KMS-11 (cell line): ENCODE measurements around the gene SPRR1B.

ENCODE experiments used
- H2AFZ ChIP-seq: fragments of 200-600 bp; sonication (generic); 2 replicates; pipeline ENCODE4 v1.6.1; 2016; ENCODE audit warnings: antibody characterized with exemption, mixed run types, low read depth
- H3K27ac ChIP-seq: fragments of 200-600 bp; sonication (generic); 2 replicates; pipeline ENCODE4 v1.6.1; 2016; ENCODE audit warnings: mild to moderate bottlenecking, mixed run types
- H3K27me3 ChIP-seq: fragments of 200-600 bp; sonication (generic); 2 replicates; pipeline ENCODE4 v1.6.1; 2017; ENCODE audit warnings: mild to moderate bottlenecking, low read depth, mixed run types, moderate library complexity; ENCODE audit not compliant: insufficient read depth
- H3K36me3 ChIP-seq: fragments of 200-600 bp; sonication (generic); 2 replicates; pipeline ENCODE4 v1.6.1; 2017; ENCODE audit warnings: mild to moderate bottlenecking, mixed run types; ENCODE audit not compliant: insufficient read depth
- H3K4me1 ChIP-seq: fragments of 200-600 bp; sonication (generic); 2 replicates; pipeline ENCODE4 v1.6.1; 2016; ENCODE audit warnings: mild to moderate bottlenecking, low read depth, mixed run types; ENCODE audit not compliant: poor library complexity, severe bottlenecking
- H3K4me2 ChIP-seq: fragments of 200-600 bp; sonication (generic); 2 replicates; pipeline ENCODE4 v1.7.0; 2016; ENCODE audit warnings: mild to moderate bottlenecking, mixed run types
- H3K4me3 ChIP-seq: fragments of 200-600 bp; sonication (generic); IDR thresholded peaks from 2 replicates; pipeline ENCODE4 v1.6.1; 2017; ENCODE audit warnings: low read depth, low read length, mixed read lengths; ENCODE audit not compliant: insufficient read depth
- H3K79me2 ChIP-seq: fragments of 200-600 bp; sonication (generic); 2 replicates; pipeline ENCODE4 v1.6.1; 2016; ENCODE audit warnings: low read depth, mixed run types; ENCODE audit not compliant: insufficient read depth
- H3K9ac ChIP-seq: fragments of 200-600 bp; sonication (generic); 2 replicates; pipeline ENCODE4 v1.6.1; 2016; ENCODE audit warnings: mild to moderate bottlenecking, mixed run types
- H4K20me1 ChIP-seq: fragments of 200-600 bp; sonication (generic); 2 replicates; pipeline ENCODE4 v1.6.1; 2016; ENCODE audit warnings: mild to moderate bottlenecking, mixed run types; ENCODE audit not compliant: insufficient read depth
- TF ChIP-seq, protein P1 (sequence below): fragments of 200-600 bp; sonication (generic); conservative IDR thresholded peaks from 2 replicates; pipeline ENCODE4 v1.6.1; 2017; ENCODE audit warnings: low read depth, mild to moderate bottlenecking, antibody characterized with exemption, low read length, moderate library complexity, mixed read lengths

The SPRR1B gene

DNA sequence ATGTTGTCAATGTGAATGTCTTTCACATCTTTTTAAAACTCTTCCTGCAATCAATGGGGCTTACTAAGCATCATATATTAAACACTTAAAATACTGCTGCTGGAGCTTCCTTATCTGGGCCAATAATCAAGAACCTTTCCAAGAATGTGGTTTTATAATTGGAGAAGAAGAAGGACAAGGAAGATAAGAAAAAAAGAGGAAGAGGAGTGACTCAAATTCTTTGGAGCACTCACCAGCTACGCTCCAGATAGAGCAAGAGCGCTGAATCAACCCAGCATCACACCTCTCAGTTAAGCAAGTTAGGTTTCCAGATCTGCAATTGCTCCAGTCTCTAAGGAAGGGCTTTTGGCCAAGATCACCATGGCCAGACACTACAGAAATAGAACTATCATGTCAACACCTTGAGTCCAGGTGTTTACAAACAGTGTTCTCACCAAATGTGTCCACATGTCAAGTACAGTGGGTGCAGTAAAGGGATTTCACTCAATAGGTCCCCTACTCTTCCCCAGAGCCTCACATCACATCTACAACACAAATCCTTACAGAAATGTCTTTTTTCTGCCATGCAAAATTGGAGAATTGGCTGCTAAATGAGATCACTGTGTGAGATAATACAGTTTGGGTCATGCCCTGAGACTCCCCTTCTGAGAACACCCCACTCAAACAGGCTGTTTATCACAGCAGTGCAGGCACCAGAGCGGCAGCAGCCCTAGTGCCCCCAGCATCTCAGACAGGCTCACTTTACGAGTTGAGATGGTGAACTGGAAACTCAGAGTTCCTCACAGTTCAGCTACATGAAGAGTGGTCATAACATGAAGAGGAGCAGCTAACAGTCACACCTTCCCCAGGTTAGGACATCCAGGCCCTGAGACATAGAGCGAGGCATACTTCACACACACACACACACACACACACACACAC is 42.1 kb downstream of the SPRR1B start:
- H3K27ac ChIP-seq = no peak overlapping the region
- no peak overlapping the region for H3K9ac ChIP-seq
- H4K20me1 ChIP-seq = no peaks in the 10 kb centered on the region
- no peaks in the 10 kb centered on the region for H3K4me1 ChIP-seq
- no peaks in the 10 kb centered on the region for H3K79me2 ChIP-seq
- TF ChIP-seq, protein P1, sequence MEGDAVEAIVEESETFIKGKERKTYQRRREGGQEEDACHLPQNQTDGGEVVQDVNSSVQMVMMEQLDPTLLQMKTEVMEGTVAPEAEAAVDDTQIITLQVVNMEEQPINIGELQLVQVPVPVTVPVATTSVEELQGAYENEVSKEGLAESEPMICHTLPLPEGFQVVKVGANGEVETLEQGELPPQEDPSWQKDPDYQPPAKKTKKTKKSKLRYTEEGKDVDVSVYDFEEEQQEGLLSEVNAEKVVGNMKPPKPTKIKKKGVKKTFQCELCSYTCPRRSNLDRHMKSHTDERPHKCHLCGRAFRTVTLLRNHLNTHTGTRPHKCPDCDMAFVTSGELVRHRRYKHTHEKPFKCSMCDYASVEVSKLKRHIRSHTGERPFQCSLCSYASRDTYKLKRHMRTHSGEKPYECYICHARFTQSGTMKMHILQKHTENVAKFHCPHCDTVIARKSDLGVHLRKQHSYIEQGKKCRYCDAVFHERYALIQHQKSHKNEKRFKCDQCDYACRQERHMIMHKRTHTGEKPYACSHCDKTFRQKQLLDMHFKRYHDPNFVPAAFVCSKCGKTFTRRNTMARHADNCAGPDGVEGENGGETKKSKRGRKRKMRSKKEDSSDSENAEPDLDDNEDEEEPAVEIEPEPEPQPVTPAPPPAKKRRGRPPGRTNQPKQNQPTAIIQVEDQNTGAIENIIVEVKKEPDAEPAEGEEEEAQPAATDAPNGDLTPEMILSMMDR = no peak
- H3K36me3 ChIP-seq = no peaks in the 10 kb centered on the region
- H3K4me2 ChIP-seq = no peak overlapping the region
- H3K4me3 ChIP-seq = no peak overlapping the region
- no peaks in the 10 kb centered on the region for H3K27me3 ChIP-seq
- no peak overlapping the region for H2AFZ ChIP-seq

DNA sequence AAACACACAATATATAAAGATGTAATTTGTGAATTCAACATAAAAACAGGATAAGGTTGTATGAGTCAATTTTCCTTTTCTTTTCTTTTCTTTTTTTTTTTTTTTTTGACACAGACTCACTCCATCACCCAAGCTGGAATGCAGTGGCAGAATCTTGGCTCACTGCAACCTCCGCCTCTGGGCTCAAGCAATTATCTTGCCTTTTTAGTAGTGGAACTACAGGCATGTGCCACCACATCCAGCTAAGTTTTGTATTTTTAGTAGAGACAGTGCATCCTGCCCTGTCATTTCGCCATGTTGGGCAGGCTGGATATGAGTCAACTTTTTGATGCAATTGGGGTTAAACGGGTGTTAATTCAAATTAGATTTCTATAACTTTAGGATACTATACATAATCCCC is 50.7 kb downstream of the SPRR1B start:
- H3K4me1 ChIP-seq = no peaks in the 10 kb centered on the region
- no peaks in the 10 kb centered on the region for H3K36me3 ChIP-seq
- no peak overlapping the region for H3K4me2 ChIP-seq
- TF ChIP-seq, protein P1 = no peak
- H2AFZ ChIP-seq = no peak overlapping the region
- H3K27ac ChIP-seq = no peak overlapping the region
- no peak overlapping the region for H3K9ac ChIP-seq
- no peaks in the 10 kb centered on the region for H3K79me2 ChIP-seq
- H3K4me3 ChIP-seq = no peak overlapping the region
- no peaks in the 10 kb centered on the region for H4K20me1 ChIP-seq
- H3K27me3 ChIP-seq = no peaks in the 10 kb centered on the region
